GM23248 (cell line): ENCODE results near the gene ASCL2. TPM values are rescaled to one million over a fixed set of nuclear protein-coding genes. Genes with fewer than 3 reads are reported as not detected.

Experiments used
- DNase-seq: peaks from one replicate; pipeline ENCODE4 v3.0.0-alpha.2; 2015
- H2AFZ ChIP-seq: fragments of 200-600 bp; sonication (generic); 2 replicates; pipeline ENCODE4 v1.6.1; 2016; ENCODE audit warnings: antibody characterized with exemption
- H3F3A ChIP-seq: fragments of 200-600 bp; sonication (generic); 2 replicates; pipeline ENCODE4 v1.6.1; 2016; ENCODE audit warnings: mild to moderate bottlenecking, antibody characterized with exemption, mixed run types; ENCODE audit not compliant: insufficient read depth
- H3K27ac ChIP-seq: fragments of 200-600 bp; sonication (generic); 2 replicates; pipeline ENCODE4 v1.5.1; 2016; ENCODE audit warnings: mild to moderate bottlenecking
- H3K27me3 ChIP-seq: fragments of 200-600 bp; sonication (generic); replicated peaks from 2 replicates; pipeline ENCODE4 v1.6.1; 2016; ENCODE audit warnings: mild to moderate bottlenecking; ENCODE audit not compliant: insufficient read depth
- H3K36me3 ChIP-seq: fragments of 200-600 bp; sonication (generic); 2 replicates; pipeline ENCODE4 v1.6.1; 2016; ENCODE audit warnings: low read depth, mild to moderate bottlenecking
- H3K4me1 ChIP-seq: fragments of 200-600 bp; sonication (generic); 2 replicates; pipeline ENCODE4 v1.6.1; 2016; ENCODE audit warnings: mild to moderate bottlenecking; ENCODE audit not compliant: insufficient read depth
- H3K4me2 ChIP-seq: fragments of 200-600 bp; sonication (generic); one replicate; pipeline ENCODE4 v1.6.1; 2016; ENCODE audit warnings: mild to moderate bottlenecking; ENCODE audit not compliant: unreplicated experiment
- H3K4me3 ChIP-seq: fragments of 200-600 bp; sonication (generic); 2 replicates; pipeline ENCODE4 v1.5.1; 2016; ENCODE audit warnings: mild to moderate bottlenecking
- H3K79me2 ChIP-seq: fragments of 200-600 bp; sonication (generic); 2 replicates; pipeline ENCODE4 v1.6.1; 2016; ENCODE audit warnings: mild to moderate bottlenecking; ENCODE audit not compliant: insufficient read depth
- H3K9ac ChIP-seq: fragments of 200-600 bp; sonication (generic); 2 replicates; pipeline ENCODE4 v1.6.1; 2016; ENCODE audit warnings: mild to moderate bottlenecking
- H3K9me2 ChIP-seq: fragments of 200-600 bp; sonication (generic); 2 replicates; pipeline ENCODE4 v1.6.1; 2016; ENCODE audit warnings: mixed run types, mild to moderate bottlenecking, moderate library complexity; ENCODE audit not compliant: insufficient read depth
- H3K9me3 ChIP-seq: fragments of 200-600 bp; sonication (generic); one replicate; pipeline ENCODE4 v1.6.1; 2017; ENCODE audit warnings: low read depth
- H4K20me1 ChIP-seq: fragments of 200-600 bp; sonication (generic); 2 replicates; pipeline ENCODE4 v1.6.0; 2016; ENCODE audit not compliant: insufficient read depth
- EZH2 ChIP-seq: fragments of 200-600 bp; sonication (generic); IDR thresholded peaks from 2 replicates; pipeline ENCODE4 v1.6.1; 2018; ENCODE audit warnings: antibody characterized with exemption, mild to moderate bottlenecking; ENCODE audit not compliant: insufficient read depth, poor library complexity, severe bottlenecking
- EZH2phosphoT487 ChIP-seq: fragments of 200-600 bp; sonication (generic); IDR thresholded peaks from 2 replicates; pipeline ENCODE4 v1.6.1; 2018; ENCODE audit warnings: antibody characterized with exemption, moderate library complexity, mild to moderate bottlenecking, low read depth; ENCODE audit not compliant: insufficient read depth
- WGBS, 2 experiments: methylation state at CpG; one replicate each; pipeline ENCODE4 v1.1.6; 2015 to 2017; ENCODE audit warnings: low lambda C conversion rate in 2 of 2, low coverage in 1 of 2; ENCODE audit errors: missing lambda C conversion rate in 2 of 2; 5-methylcytosine and 5-hydroxymethylcytosine counted together
- in situ Hi-C: fragments of 300-500 bp; cut with MboI; formaldehyde crosslinking; loops from 2 replicates; pipeline ENCODE4 v1.15.0; 2020
- polyA plus RNA-seq: library from polyadenylated mRNA; unstranded; fragments of >200 nt; fragmentation: Nextera tagmentation; extraction: Ambion mirVana; gene quantifications from 2 replicates; pipeline ENCODE4 v1.2.1, GENCODE V29; 2016
- total RNA-seq: library from RNA; depleted of rRNA; stranded (reverse); fragments of >200 nt; shearing (Covaris generic); gene quantifications from 2 replicates; pipeline ENCODE4 v1.2.3, GENCODE V29; 2014

The ASCL2 gene
- total and polyA plus RNA-seq, 2 experiments from 2014 or later: not detected

GRCh38 chr11:2280208-2280607 lies 9.8 kb upstream of the ASCL2 start:
- Histone ChIP-seq H3K9me3 (no peaks in the 10 kb centered on the region), H3K4me2 (no peak overlapping the region), H2AFZ (no peak overlapping the region), H3K36me3 (no peaks in the 10 kb centered on the region), H3K79me2 (no peaks in the 10 kb centered on the region), H3K27ac (no peak overlapping the region), H3K9me2 (no peaks in the 10 kb centered on the region), H3K4me1 (no peaks in the 10 kb centered on the region), H3F3A (no peaks in the 10 kb centered on the region), H3K9ac (no peak overlapping the region), H4K20me1 (no peaks in the 10 kb centered on the region), H3K4me3 (no peak overlapping the region), H3K27me3 (peaks cover 64% of the 10 kb centered on the region)
- DNase-seq: no peak
- TF ChIP-seq EZH2phosphoT487: no peak
- TF ChIP-seq EZH2: no peak
- 12% methylated on average over 2 of the region's 2 CpGs for WGBS, 2 experiments
- in situ Hi-C loops: loop anchor here (25.0 kb wide), 1 partner anchor 93 kb away; no protein-coding TSS in a partner anchor

- Histone ChIP-seq H3K79me2 (no peaks in the 10 kb centered on the region), H3K36me3 (no peaks in the 10 kb centered on the region), H3K9me2 (no peaks in the 10 kb centered on the region), H3K4me3 (no peak overlapping the region), H3K9me3 (no peaks in the 10 kb centered on the region), H4K20me1 (no peaks in the 10 kb centered on the region), H3K4me2 (no peak overlapping the region), H3K4me1 (no peaks in the 10 kb centered on the region), H3K9ac (no peak overlapping the region), H3K27ac (no peak overlapping the region), H3F3A (no peaks in the 10 kb centered on the region), H3K27me3 (peaks cover 65% of the 10 kb centered on the region), H2AFZ (no peak overlapping the region)
- TF ChIP-seq EZH2 (no peak), EZH2phosphoT487 (no peak)
- WGBS, 2 experiments: 25 to 35% methylated on average over 6 of the region's 6 CpGs
- no peak for DNase-seq
- in situ Hi-C loops: loop anchor here (25.0 kb wide), 1 partner anchor 91 kb away; no protein-coding TSS in a partner anchor
Observed at GRCh38 chr11:2277933-2278523, 7.6 kb upstream of the ASCL2 start.

GRCh38 chr11:2277008-2277346 lies 6.6 kb upstream of the ASCL2 start:
- H3K79me2 ChIP-seq: no peaks in the 10 kb centered on the region
- DNase-seq: no peak
- in situ Hi-C loops: loop anchor here (25.0 kb wide), 1 partner anchor 90 kb away; no protein-coding TSS in a partner anchor

DNA sequence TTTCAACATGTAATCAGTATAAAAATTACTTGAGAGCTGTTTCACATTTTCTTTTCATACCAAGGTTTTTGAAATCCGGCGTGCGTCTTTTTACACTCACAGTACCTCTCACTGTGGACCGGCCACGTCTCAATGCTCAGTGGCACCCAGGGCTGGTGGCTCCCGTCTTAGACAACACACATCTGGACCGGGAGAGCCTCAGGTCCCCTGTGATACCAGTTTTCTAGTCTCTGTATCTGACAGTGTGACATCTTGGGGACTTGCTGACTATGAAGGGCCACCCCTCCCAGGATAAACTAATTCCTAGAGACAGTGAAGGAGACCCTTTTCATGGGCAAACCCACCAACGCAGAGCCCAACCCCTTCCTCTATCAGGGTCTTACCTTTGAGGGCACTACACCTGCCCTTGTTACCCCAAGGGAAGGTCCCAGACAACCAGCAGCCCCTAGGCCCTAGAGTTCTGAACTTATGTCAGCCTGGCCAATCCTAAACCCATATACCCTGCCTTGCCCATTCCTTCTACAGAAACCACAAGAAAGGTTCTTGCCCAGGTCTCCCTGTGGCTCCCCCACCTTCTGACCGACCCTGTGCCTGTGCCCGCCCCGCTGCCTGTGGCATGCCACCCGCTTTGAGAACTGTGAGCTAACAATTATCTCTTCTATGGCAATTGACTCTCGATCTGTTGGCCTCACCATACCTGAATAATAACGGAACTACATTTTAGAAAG lies 6.1 kb upstream of the ASCL2 start:
- Histone ChIP-seq H3K27me3 (peaks cover 64% of the 10 kb centered on the region), H4K20me1 (no peaks in the 10 kb centered on the region), H2AFZ (no peak overlapping the region), H3K27ac (no peak overlapping the region), H3K36me3 (no peaks in the 10 kb centered on the region), H3K4me2 (no peak overlapping the region), H3F3A (no peaks in the 10 kb centered on the region), H3K4me1 (no peaks in the 10 kb centered on the region), H3K9ac (no peak overlapping the region), H3K9me3 (no peaks in the 10 kb centered on the region), H3K4me3 (no peak overlapping the region), H3K9me2 (no peaks in the 10 kb centered on the region), H3K79me2 (no peaks in the 10 kb centered on the region)
- in situ Hi-C loops: loop anchor here (25.0 kb wide), 1 partner anchor 89 kb away; no protein-coding TSS in a partner anchor
- WGBS, 2 experiments: 58 to 59% methylated on average over 14 of the region's 14 CpGs
- no peak for DNase-seq
- no peak for TF ChIP-seq EZH2
- no peak for TF ChIP-seq EZH2phosphoT487

More at GRCh38 chr11:2277008-2277346, 6.6 kb upstream of the ASCL2 start:
- no peak overlapping the region for H3K4me2 ChIP-seq
- no peaks in the 10 kb centered on the region for H3F3A ChIP-seq
- H2AFZ ChIP-seq: no peak overlapping the region
- H3K4me3 ChIP-seq: no peak overlapping the region
- H3K27ac ChIP-seq: no peak overlapping the region
- H3K9me2 ChIP-seq: no peaks in the 10 kb centered on the region
- no peaks in the 10 kb centered on the region for H3K9me3 ChIP-seq
- TF ChIP-seq EZH2phosphoT487 (no peak), EZH2 (no peak)
- H3K27me3 ChIP-seq: peaks cover 62% of the 10 kb centered on the region
- WGBS, 2 experiments: 27 to 34% methylated on average over 6 of the region's 6 CpGs
- H3K9ac ChIP-seq: no peak overlapping the region
- H3K36me3 ChIP-seq: no peaks in the 10 kb centered on the region
- H3K4me1 ChIP-seq: no peaks in the 10 kb centered on the region
- no peaks in the 10 kb centered on the region for H4K20me1 ChIP-seq
